HG03060 (cell line): ENCODE results near the gene FSTL3.
"Not testable (repeated sequence)": the region's sequence is repeated elsewhere in the genome, so short reads cannot be mapped to it uniquely, and the experiment has no call there.

Experiments used
- ATAC-seq: cut with Tn5 transposase; IDR thresholded peaks from one replicate; pipeline ENCODE4 v1.9.1; 2021; ENCODE audit warnings: low read depth, moderate number of reproducible peaks; ENCODE audit not compliant: unreplicated experiment

The FSTL3 gene

GRCh38 chr19:680287-681028 lies 4.3 kb downstream of the FSTL3 start:
- ATAC-seq: peak; percentile 58

GRCh38 chr19:681029-682019 lies 5.1 kb downstream of the FSTL3 start:
- ATAC-seq: no peak

GRCh38 chr19:682678-683320 lies 6.6 kb downstream of the FSTL3 start:
- ATAC-seq: no peak

- no peak for ATAC-seq
Measured at GRCh38 chr19:685454-685931, 9.3 kb downstream of the FSTL3 start.

GRCh38 chr19:686589-687297 lies 10.6 kb downstream of the FSTL3 start:
- no peak for ATAC-seq

GRCh38 chr19:687569-688166 lies 11.5 kb downstream of the FSTL3 start:
- ATAC-seq: no peak

- ATAC-seq: no peak
Measured at GRCh38 chr19:688214-688613, 12.0 kb downstream of the FSTL3 start.

- no peak for ATAC-seq
Measured at GRCh38 chr19:688992-689391, 12.8 kb downstream of the FSTL3 start.

- no peak for ATAC-seq
Measured at GRCh38 chr19:690203-690602, 14.0 kb downstream of the FSTL3 start.

- ATAC-seq: no peak
Measured at GRCh38 chr19:694481-695351, 18.5 kb downstream of the FSTL3 start.

- ATAC-seq: no peak
Measured at GRCh38 chr19:695352-695949, 19.3 kb downstream of the FSTL3 start, which contains the start of gene PRSS57. Gene PRSS57 (minus strand): TSS chr19:695452. CDS start chr19:695430, 22 bp downstream.

GRCh38 chr19:698529-698928 lies 22.3 kb downstream of the FSTL3 start:
- not testable (repeated sequence) for ATAC-seq

- not testable (repeated sequence) for ATAC-seq
Measured at GRCh38 chr19:699885-700284, 23.7 kb downstream of the FSTL3 start.

GRCh38 chr19:702847-703246 lies 26.7 kb downstream of the FSTL3 start:
- not testable (repeated sequence) for ATAC-seq

GRCh38 chr19:703329-703650 lies 27.1 kb downstream of the FSTL3 start:
- no peak for ATAC-seq

GRCh38 chr19:703651-704446 lies 27.7 kb downstream of the FSTL3 start:
- ATAC-seq: no peak

- ATAC-seq: no peak
Measured at GRCh38 chr19:704447-704741, 28.2 kb downstream of the FSTL3 start.
